GM23248 (cell line): ENCODE results near the gene JMY. TPM values are rescaled to one million over a fixed set of nuclear protein-coding genes. Genes with fewer than 3 reads are reported as not detected.
"Not testable (repeated sequence)": the region's sequence is repeated elsewhere in the genome, so short reads cannot be mapped to it uniquely, and the experiment has no call there.

ENCODE experiments used
- DNase-seq: peaks from one replicate; pipeline ENCODE4 v3.0.0-alpha.2; 2015
- H2AFZ ChIP-seq: fragments of 200-600 bp; sonication (generic); 2 replicates; pipeline ENCODE4 v1.6.1; 2016; ENCODE audit warnings: antibody characterized with exemption
- H3F3A ChIP-seq: fragments of 200-600 bp; sonication (generic); 2 replicates; pipeline ENCODE4 v1.6.1; 2016; ENCODE audit warnings: mild to moderate bottlenecking, antibody characterized with exemption, mixed run types; ENCODE audit not compliant: insufficient read depth
- H3K27ac ChIP-seq: fragments of 200-600 bp; sonication (generic); 2 replicates; pipeline ENCODE4 v1.5.1; 2016; ENCODE audit warnings: mild to moderate bottlenecking
- H3K27me3 ChIP-seq: fragments of 200-600 bp; sonication (generic); replicated peaks from 2 replicates; pipeline ENCODE4 v1.6.1; 2016; ENCODE audit warnings: mild to moderate bottlenecking; ENCODE audit not compliant: insufficient read depth
- H3K36me3 ChIP-seq: fragments of 200-600 bp; sonication (generic); 2 replicates; pipeline ENCODE4 v1.6.1; 2016; ENCODE audit warnings: low read depth, mild to moderate bottlenecking
- H3K4me1 ChIP-seq: fragments of 200-600 bp; sonication (generic); 2 replicates; pipeline ENCODE4 v1.6.1; 2016; ENCODE audit warnings: mild to moderate bottlenecking; ENCODE audit not compliant: insufficient read depth
- H3K4me2 ChIP-seq: fragments of 200-600 bp; sonication (generic); one replicate; pipeline ENCODE4 v1.6.1; 2016; ENCODE audit warnings: mild to moderate bottlenecking; ENCODE audit not compliant: unreplicated experiment
- H3K4me3 ChIP-seq: fragments of 200-600 bp; sonication (generic); 2 replicates; pipeline ENCODE4 v1.5.1; 2016; ENCODE audit warnings: mild to moderate bottlenecking
- H3K79me2 ChIP-seq: fragments of 200-600 bp; sonication (generic); 2 replicates; pipeline ENCODE4 v1.6.1; 2016; ENCODE audit warnings: mild to moderate bottlenecking; ENCODE audit not compliant: insufficient read depth
- H3K9ac ChIP-seq: fragments of 200-600 bp; sonication (generic); 2 replicates; pipeline ENCODE4 v1.6.1; 2016; ENCODE audit warnings: mild to moderate bottlenecking
- H3K9me2 ChIP-seq: fragments of 200-600 bp; sonication (generic); 2 replicates; pipeline ENCODE4 v1.6.1; 2016; ENCODE audit warnings: mixed run types, mild to moderate bottlenecking, moderate library complexity; ENCODE audit not compliant: insufficient read depth
- H3K9me3 ChIP-seq: fragments of 200-600 bp; sonication (generic); one replicate; pipeline ENCODE4 v1.6.1; 2017; ENCODE audit warnings: low read depth
- H4K20me1 ChIP-seq: fragments of 200-600 bp; sonication (generic); 2 replicates; pipeline ENCODE4 v1.6.0; 2016; ENCODE audit not compliant: insufficient read depth
- EZH2 ChIP-seq: fragments of 200-600 bp; sonication (generic); IDR thresholded peaks from 2 replicates; pipeline ENCODE4 v1.6.1; 2018; ENCODE audit warnings: antibody characterized with exemption, mild to moderate bottlenecking; ENCODE audit not compliant: insufficient read depth, poor library complexity, severe bottlenecking
- EZH2phosphoT487 ChIP-seq: fragments of 200-600 bp; sonication (generic); IDR thresholded peaks from 2 replicates; pipeline ENCODE4 v1.6.1; 2018; ENCODE audit warnings: antibody characterized with exemption, moderate library complexity, mild to moderate bottlenecking, low read depth; ENCODE audit not compliant: insufficient read depth
- WGBS, 2 experiments: methylation state at CpG; one replicate each; pipeline ENCODE4 v1.1.6; 2015 to 2017; ENCODE audit warnings: low lambda C conversion rate in 2 of 2, low coverage in 1 of 2; ENCODE audit errors: missing lambda C conversion rate in 2 of 2; 5-methylcytosine and 5-hydroxymethylcytosine counted together
- in situ Hi-C: fragments of 300-500 bp; cut with MboI; formaldehyde crosslinking; loops from 2 replicates; pipeline ENCODE4 v1.15.0; 2020
- polyA plus RNA-seq: library from polyadenylated mRNA; unstranded; fragments of >200 nt; fragmentation: Nextera tagmentation; extraction: Ambion mirVana; gene quantifications from 2 replicates; pipeline ENCODE4 v1.2.1, GENCODE V29; 2016
- total RNA-seq: library from RNA; depleted of rRNA; stranded (reverse); fragments of >200 nt; shearing (Covaris generic); gene quantifications from 2 replicates; pipeline ENCODE4 v1.2.3, GENCODE V29; 2014

The JMY gene
- total and polyA plus RNA-seq, 2 experiments from 2014 or later: 3.4 to 12.2 TPM

DNA sequence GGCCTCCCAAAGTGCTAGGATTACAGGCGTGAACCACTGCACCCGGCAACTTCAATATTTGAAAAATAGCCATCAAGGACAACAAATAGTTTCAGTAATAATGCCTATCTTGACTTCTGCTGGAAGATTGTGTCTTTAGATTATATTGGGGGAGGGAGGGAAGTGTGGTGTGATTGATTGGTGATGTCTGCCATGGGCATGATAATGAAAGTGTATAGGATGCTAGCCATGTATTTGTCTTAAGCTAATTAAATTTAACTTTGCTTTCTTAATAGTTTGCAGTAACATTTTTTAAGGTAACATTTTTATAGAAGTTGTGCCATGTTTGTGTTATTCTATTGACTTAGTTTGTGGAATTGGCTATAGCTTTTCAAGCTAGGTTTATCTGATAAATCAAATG is 4.6 kb downstream of the JMY start:
- 92 to 100% methylated on average over 2 of the region's 2 CpGs for WGBS, 2 experiments
- Histone ChIP-seq H4K20me1 (no peaks in the 10 kb centered on the region; the same call in 1 of the 2 replicates), H3K4me2 (no peak overlapping the region), H3K4me3 (no peak overlapping the region), H3K27me3 (no peaks in the 10 kb centered on the region), H3K9me2 (no peaks in the 10 kb centered on the region), H3K4me1 (peaks cover 15% of the 10 kb centered on the region), H3K27ac (no peak overlapping the region), H3K36me3 (no peaks in the 10 kb centered on the region), H2AFZ (no peak overlapping the region), H3F3A (no peaks in the 10 kb centered on the region), H3K79me2 (peaks cover 88% of the 10 kb centered on the region), H3K9ac (no peak overlapping the region), H3K9me3 (no peaks in the 10 kb centered on the region)
- no peak for DNase-seq
- in situ Hi-C loops: no loop called here
- no peak for TF ChIP-seq EZH2
- TF ChIP-seq EZH2phosphoT487: no peak

- H3K9me2 ChIP-seq: no peaks in the 10 kb centered on the region
- no peaks in the 10 kb centered on the region for H3K36me3 ChIP-seq
- H3K9me3 ChIP-seq: no peaks in the 10 kb centered on the region
- no peak overlapping the region for H3K27ac ChIP-seq
- no peak for TF ChIP-seq EZH2
- TF ChIP-seq EZH2phosphoT487: no peak
- H3K4me3 ChIP-seq: no peak overlapping the region
- H3K79me2 ChIP-seq: peaks cover 98% of the 10 kb centered on the region
- no peak for DNase-seq
- H3K4me1 ChIP-seq: peaks cover 15% of the 10 kb centered on the region
- H3K4me2 ChIP-seq: no peak overlapping the region
- H3K27me3 ChIP-seq: no peaks in the 10 kb centered on the region
- in situ Hi-C loops: no loop called here
- WGBS, 2 experiments: 93 to 96% methylated on average over 4 of the region's 4 CpGs
- no peaks in the 10 kb centered on the region; the same call in 1 of the 2 replicates for H4K20me1 ChIP-seq
- H3K9ac ChIP-seq: no peak overlapping the region
- no peaks in the 10 kb centered on the region for H3F3A ChIP-seq
- H2AFZ ChIP-seq: no peak overlapping the region
Measured at GRCh38 chr5:79241535-79241979, 5.6 kb downstream of the JMY start.

DNA sequence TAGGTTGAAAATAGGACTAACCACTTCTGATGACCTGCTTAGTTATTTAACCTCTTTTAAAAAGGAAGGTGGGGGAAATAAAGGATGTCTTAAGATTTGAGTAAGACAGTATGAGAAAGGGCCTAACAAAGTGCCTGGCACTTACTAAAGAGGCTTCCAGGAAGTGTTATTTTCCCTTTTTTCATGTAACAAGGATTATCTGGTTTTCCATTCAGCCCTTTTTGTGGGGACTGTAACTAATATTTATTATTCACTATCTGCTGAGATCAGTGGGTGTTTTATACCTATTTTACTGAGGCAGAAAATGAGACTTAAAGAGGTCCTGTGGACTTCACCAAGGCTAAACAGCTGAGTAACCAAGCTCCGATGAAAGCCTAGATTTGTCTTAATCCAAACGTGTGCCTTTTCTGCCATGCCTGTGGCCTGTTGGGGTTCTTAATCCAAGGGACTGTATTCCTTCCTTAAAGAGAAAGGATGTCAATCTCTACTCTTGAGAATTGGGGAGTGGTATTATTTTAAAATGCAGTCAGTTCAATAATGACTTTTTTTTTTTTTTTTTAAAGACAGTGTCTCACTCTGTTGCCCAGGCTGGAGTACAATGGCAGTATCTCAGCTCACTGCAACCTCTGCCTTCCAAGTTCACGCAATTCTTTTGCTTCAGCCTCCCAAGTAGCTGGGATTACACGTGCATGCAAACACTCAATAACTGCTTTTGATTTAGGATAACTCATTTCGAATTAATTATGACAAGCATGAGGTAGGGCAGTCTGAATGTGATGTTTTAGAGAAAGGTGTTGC is 6.5 kb downstream of the JMY start:
- WGBS, 2 experiments: 69 to 73% methylated on average over 5 of the region's 5 CpGs
- TF ChIP-seq EZH2 (no peak), EZH2phosphoT487 (no peak)
- Histone ChIP-seq H3K27ac (no peak overlapping the region), H3K9me2 (no peaks in the 10 kb centered on the region), H3K79me2 (peaks cover 100% of the 10 kb centered on the region), H3K9ac (no peak overlapping the region), H3K4me3 (no peak overlapping the region), H4K20me1 (no peaks in the 10 kb centered on the region; the same call in 1 of the 2 replicates), H3K36me3 (no peaks in the 10 kb centered on the region), H3K4me2 (no peak overlapping the region), H3K4me1 (peaks cover 15% of the 10 kb centered on the region), H2AFZ (no peak overlapping the region), H3K9me3 (no peaks in the 10 kb centered on the region), H3F3A (no peaks in the 10 kb centered on the region), H3K27me3 (no peaks in the 10 kb centered on the region)
- in situ Hi-C loops: no loop called here
- DNase-seq: no peak

GRCh38 chr5:79243224-79243623 is 7.3 kb downstream of the JMY start:
- Histone ChIP-seq H3K79me2 (peaks cover 99% of the 10 kb centered on the region), H3K9ac (no peak overlapping the region), H3K27ac (no peak overlapping the region), H3K9me3 (no peaks in the 10 kb centered on the region), H3F3A (no peaks in the 10 kb centered on the region), H3K36me3 (no peaks in the 10 kb centered on the region), H2AFZ (no peak overlapping the region), H3K9me2 (no peaks in the 10 kb centered on the region), H4K20me1 (no peaks in the 10 kb centered on the region; the same call in 1 of the 2 replicates), H3K4me1 (peaks cover 9% of the 10 kb centered on the region), H3K4me2 (no peak overlapping the region), H3K27me3 (no peaks in the 10 kb centered on the region), H3K4me3 (no peak overlapping the region)
- 100% methylated on average over 1 of the region's 1 CpG for WGBS, 2 experiments
- DNase-seq: no peak
- in situ Hi-C loops: no loop called here
- TF ChIP-seq EZH2 (no peak), EZH2phosphoT487 (no peak)

DNA sequence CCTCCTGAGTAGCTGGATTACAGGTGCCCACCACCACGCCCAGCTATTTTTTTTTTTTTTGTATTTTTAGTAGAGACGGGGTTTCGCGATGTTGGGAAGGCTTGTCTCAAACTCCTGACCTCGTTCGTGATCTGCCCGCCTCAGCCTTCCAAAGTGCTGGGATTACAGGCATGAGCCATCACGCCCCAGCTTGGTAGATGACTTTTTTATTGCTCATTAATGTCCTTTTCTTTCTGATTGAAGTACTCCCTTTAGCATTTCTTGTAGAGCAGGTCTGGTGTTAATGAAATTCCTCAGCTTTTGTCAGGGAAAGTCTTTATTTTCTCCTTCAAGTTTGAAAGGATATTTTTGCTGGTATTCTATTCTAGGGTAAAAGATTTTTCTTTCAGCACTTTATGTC is 18.1 kb downstream of the JMY start:
- in situ Hi-C loops: loop anchor here (25.0 kb wide), 1 partner anchor 208 kb away; no protein-coding TSS in a partner anchor
- H3K27ac ChIP-seq, H3K4me3 ChIP-seq, H3K27me3 ChIP-seq, H2AFZ ChIP-seq, H4K20me1 ChIP-seq, H3K9me3 ChIP-seq, DNase-seq, H3K9me2 ChIP-seq, H3F3A ChIP-seq, H3K36me3 ChIP-seq, H3K9ac ChIP-seq, H3K4me2 ChIP-seq, H3K4me1 ChIP-seq: not testable (repeated sequence)
- H3K79me2 ChIP-seq: peaks cover 75% of the 10 kb centered on the region
- 90% methylated on average over 8 of the region's 8 CpGs for WGBS, 2 experiments
